ENCODE data around the gene CLPSL2.

CLPSL2 gene

DNA sequence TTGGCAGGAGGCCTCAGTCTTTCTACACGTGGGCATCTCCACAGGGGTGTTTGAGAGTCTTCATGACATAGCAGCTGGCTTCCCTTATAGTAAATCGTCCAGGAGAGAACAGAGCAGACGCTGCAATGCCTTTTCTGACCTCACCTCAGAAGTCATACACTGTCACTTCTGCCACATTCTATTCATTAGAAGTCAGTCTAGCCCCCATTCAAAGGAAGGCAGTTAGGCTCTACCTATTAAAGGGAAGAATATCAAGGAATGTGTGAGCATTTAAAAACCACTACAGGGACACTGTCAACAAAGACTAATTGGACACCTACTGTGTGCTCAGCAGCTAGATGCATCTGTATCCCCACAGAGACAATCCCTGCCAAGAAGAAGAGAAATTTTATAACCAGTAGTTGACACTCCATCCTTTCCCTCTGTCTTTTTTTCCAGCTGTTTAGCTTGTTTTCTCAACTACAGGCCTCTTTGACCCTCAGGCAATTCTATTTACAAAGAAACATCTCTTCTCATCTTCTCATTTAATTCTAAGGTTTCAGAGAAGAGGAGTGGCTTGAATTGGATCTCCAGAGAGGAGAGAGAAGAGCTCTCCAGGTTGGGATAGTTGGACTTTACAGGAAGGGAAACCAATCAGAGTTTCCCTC lies 21.0 kb upstream of the CLPSL2 start:
- Histone ChIP-seq H3K4me3 (no peak overlapping the region), H3K4me1 (peaks cover 21 to 46% (median 42%) of the 10 kb centered on the region in 10 experiments), H3K36me3 (no peaks in the 10 kb centered on the region), H4K20me1 (no peaks in the 10 kb centered on the region), H3K4me2 (peak overlapping the region in 7 of 11 experiments; percentile 1 to 35 (median 15); a peak in 5 of 22 replicates), H3K27ac (no peak overlapping the region), H3K9ac (no peak overlapping the region), H3K27me3 (no peaks in the 10 kb centered on the region), H3K9me3 (replicated peaks in 1 of 11) (no peaks in the 10 kb centered on the region; a peak in 1 of 22 replicates)
- no peak for TF ChIP-seq Cebpa-rat (IDR thresholded peaks at IDR 0.05)

DNA sequence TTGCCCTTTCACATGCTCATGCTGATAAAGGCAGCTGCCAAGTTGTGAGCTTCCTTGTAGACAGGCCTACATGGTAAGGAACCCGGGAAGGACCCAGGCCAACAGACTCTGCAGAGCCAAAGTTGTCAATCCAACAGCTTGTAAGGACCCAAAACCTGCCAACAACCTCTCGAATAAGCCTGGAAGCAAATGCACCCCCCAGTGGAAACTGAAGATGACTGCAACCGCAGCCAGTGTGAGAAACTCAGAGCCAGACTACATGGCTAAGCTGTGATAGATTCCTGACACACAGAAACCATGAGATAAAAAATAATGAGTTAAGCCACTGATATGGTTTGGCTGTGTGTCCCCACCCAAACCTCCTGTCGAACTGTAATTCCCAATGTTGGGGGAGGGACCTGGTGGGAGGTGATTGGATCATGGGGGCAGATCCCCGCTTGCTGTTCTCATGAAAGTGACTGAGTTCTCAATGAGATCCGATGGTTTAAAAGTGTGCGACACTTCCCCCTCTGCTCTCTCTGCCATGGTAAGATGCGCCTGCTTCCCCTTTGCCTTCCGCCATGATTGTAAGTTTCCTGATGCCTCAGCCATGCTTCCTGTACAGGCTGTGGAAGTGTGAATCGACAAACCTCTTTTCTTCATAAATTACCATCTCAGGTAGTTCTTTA lies 18.8 kb upstream of the CLPSL2 start:
- Histone ChIP-seq H3K36me3 (no peaks in the 10 kb centered on the region), H3K4me1 (peaks cover 21 to 46% (median 42%) of the 10 kb centered on the region in 10 experiments), H4K20me1 (no peaks in the 10 kb centered on the region), H3K27me3 (no peaks in the 10 kb centered on the region), H3K9ac (no peak overlapping the region), H3K4me3 (no peak overlapping the region), H3K27ac (peak overlapping the region in 3 of 11 experiments; percentile 60 to 69 (median 63); a peak in 5 of 22 replicates), H3K4me2 (peak overlapping the region in 10 of 11 experiments; percentile 53 to 76 (median 70); a peak in 18 of 22 replicates), H3K9me3 (replicated peaks in 1 of 11) (no peaks in the 10 kb centered on the region; a peak in 1 of 22 replicates)
- TF ChIP-seq Cebpa-rat (IDR thresholded peaks at IDR 0.05), result no peak

GRCh38 chr6:35759426-35759825 lies 17.0 kb upstream of the CLPSL2 start:
- Histone ChIP-seq H3K27ac (peak overlapping the region in 9 of 11 experiments; percentile 0 to 71 (median 63); a peak in 16 of 22 replicates), H3K4me2 (peak overlapping the region; percentile 53 to 76 (median 68)), H3K36me3 (no peaks in the 10 kb centered on the region), H3K9ac (peak overlapping the region in 8 of 11 experiments; percentile 6 to 57 (median 44); a peak in 11 of 22 replicates), H3K4me3 (0 out of 20 replicates have a peak overlapping the region, but pooled peaks of 1 of the 10 experiments have one; percentile 12), H3K9me3 (replicated peaks in 1 of 11) (no peaks in the 10 kb centered on the region; a peak in 1 of 22 replicates), H3K27me3 (no peaks in the 10 kb centered on the region), H4K20me1 (no peaks in the 10 kb centered on the region), H3K4me1 (peaks cover 20 to 46% (median 41%) of the 10 kb centered on the region in 10 experiments)
- no peak for TF ChIP-seq Cebpa-rat (IDR thresholded peaks at IDR 0.05)

DNA sequence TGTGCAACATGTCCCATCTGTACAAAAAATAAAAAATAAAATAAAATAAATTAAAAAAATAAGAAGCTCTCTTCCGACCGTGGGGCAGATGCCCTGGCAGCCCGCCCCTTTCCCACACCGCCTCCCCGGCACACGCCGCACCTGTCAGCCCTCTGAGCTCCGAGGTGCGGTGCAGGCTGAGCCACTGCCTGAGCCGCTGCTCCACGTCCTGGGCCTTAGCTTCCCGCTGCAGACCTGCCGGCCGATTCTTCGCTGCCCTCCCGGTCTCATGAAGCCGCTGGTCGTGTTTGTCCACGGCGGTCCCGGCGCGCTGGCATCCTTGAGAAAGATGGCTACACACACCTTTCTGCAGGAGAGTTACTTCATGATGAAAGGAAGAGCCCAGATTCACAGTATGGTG lies 10.7 kb upstream of the CLPSL2 start:
- Histone ChIP-seq H3K4me3 (no peak overlapping the region), H3K9me3 (replicated peaks in 1 of 11) (no peaks in the 10 kb centered on the region), H3K4me1 (peaks cover 7 to 10% (median 8%) of the 10 kb centered on the region in 10 experiments), H3K9ac (no peak overlapping the region), H3K36me3 (no peaks in the 10 kb centered on the region), H3K27me3 (no peaks in the 10 kb centered on the region), H3K4me2 (no peak overlapping the region), H3K27ac (no peak overlapping the region), H4K20me1 (no peaks in the 10 kb centered on the region)
- no peak for TF ChIP-seq Cebpa-rat (IDR thresholded peaks at IDR 0.05)

GRCh38 chr6:35769211-35769610 lies 7.2 kb upstream of the CLPSL2 start:
- TF ChIP-seq Cebpa-rat (IDR thresholded peaks at IDR 0.05), result no peak

DNA sequence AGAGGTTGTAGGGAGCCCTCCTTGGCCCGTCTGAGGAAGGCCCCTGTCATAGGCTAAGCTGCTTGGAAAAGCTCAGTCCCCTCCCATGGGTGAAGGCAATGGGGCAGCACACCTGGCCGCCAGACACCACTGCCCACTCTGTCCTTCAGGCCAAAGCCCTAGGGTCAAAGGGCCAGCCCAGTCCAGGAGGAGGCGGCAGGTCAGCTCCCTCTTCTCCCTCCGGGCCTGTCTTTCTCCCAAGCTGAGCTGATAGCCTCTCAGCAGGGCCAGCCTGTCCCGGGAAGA lies 5.1 kb upstream of the CLPSL2 start:
- H4K20me1 ChIP-seq, result no peaks in the 10 kb centered on the region

More at GRCh38 chr6:35769211-35769610, 7.2 kb upstream of the CLPSL2 start:
- H3K9ac ChIP-seq, result no peak overlapping the region
- no peaks in the 10 kb centered on the region for H3K36me3 ChIP-seq
- H3K4me2 ChIP-seq, result no peak overlapping the region
- H3K4me3 ChIP-seq, result no peak overlapping the region
- H4K20me1 ChIP-seq, result no peaks in the 10 kb centered on the region
- H3K4me1 ChIP-seq, result peaks cover 15 to 31% (median 28%) of the 10 kb centered on the region in 10 experiments
- no peaks in the 10 kb centered on the region for H3K9me3 ChIP-seq (replicated peaks in 1 of 11)
- no peaks in the 10 kb centered on the region for H3K27me3 ChIP-seq
- no peak overlapping the region for H3K27ac ChIP-seq

GRCh38 chr6:35774116-35774794 lies 2.1 kb upstream of the CLPSL2 start:
- no peak for TF ChIP-seq Cebpa-rat (IDR thresholded peaks at IDR 0.05)
- H3K9ac ChIP-seq, result no peak overlapping the region
- no peaks in the 10 kb centered on the region for H3K36me3 ChIP-seq
- H3K9me3 ChIP-seq (replicated peaks in 1 of 11), result no peaks in the 10 kb centered on the region
- H3K27ac ChIP-seq, result no peak overlapping the region
- no peaks in the 10 kb centered on the region for H4K20me1 ChIP-seq
- peak overlapping the region in 9 of 11 experiments; percentile 0 to 70 (median 36); a peak in 15 of 22 replicates for H3K4me2 ChIP-seq
- peaks cover 7 to 15% (median 13%) of the 10 kb centered on the region in 11 experiments; a peak in 20 of 22 replicates for H3K27me3 ChIP-seq
- peaks cover 24 to 43% (median 37%) of the 10 kb centered on the region in 10 experiments for H3K4me1 ChIP-seq
- no peak overlapping the region for H3K4me3 ChIP-seq

More for the DNA sequence above, 5.1 kb upstream of the CLPSL2 start:
- H3K4me3 ChIP-seq, result no peak overlapping the region
- no peak overlapping the region for H3K9ac ChIP-seq
- TF ChIP-seq Cebpa-rat (IDR thresholded peaks at IDR 0.05), result no peak
- peaks cover under 1 to 8% (median 6%) of the 10 kb centered on the region in 11 experiments; a peak in 20 of 22 replicates for H3K27me3 ChIP-seq
- no peaks in the 10 kb centered on the region for H3K9me3 ChIP-seq (replicated peaks in 1 of 11)
- H3K27ac ChIP-seq, result no peak overlapping the region
- H3K4me1 ChIP-seq, result peaks cover 23 to 36% (median 32%) of the 10 kb centered on the region in 10 experiments
- no peaks in the 10 kb centered on the region for H3K36me3 ChIP-seq
- H3K4me2 ChIP-seq, result peak overlapping the region; percentile 38 to 81 (median 68); a peak in 21 of 22 replicates

DNA sequence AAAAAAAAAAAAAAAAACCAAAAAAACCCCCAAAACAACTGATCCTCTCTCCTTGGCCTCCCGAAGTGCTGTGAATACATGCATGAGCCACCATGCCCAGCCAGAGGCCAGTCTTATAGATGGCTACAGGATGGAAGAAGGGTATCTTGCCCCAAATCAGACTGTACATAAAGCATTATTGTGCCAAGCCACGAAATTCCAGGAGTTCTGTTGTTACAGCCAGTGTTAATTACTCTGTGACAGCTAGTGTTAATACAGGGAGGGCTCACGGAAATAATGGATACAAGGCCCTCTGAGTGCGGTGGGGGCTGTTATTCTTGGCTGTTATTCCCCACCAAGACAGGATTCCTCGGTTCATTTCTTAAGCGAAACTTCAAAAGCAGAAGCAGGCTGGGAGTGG lies 1.4 kb upstream of the CLPSL2 start:
- Histone ChIP-seq H3K9ac (no peak overlapping the region), H3K27ac (no peak overlapping the region), H3K4me2 (no peak overlapping the region), H3K9me3 (replicated peaks in 1 of 11) (no peaks in the 10 kb centered on the region), H4K20me1 (no peaks in the 10 kb centered on the region), H3K27me3 (peaks cover 7 to 15% (median 13%) of the 10 kb centered on the region in 11 experiments; a peak in 20 of 22 replicates), H3K4me1 (peaks cover 24 to 42% (median 35%) of the 10 kb centered on the region in 10 experiments), H3K4me3 (no peak overlapping the region), H3K36me3 (no peaks in the 10 kb centered on the region)
- no peak for TF ChIP-seq Cebpa-rat (IDR thresholded peaks at IDR 0.05)

Measured in BLaER1 treated with 17β-estradiol and CSF1 and Interleukin-3, amounts not matched to agents 10 nM and 100 nM (cell line).